NB4 (cell line): Measurements from ENCODE around the gene ZNF506.
"Not testable (repeated sequence)": the region's sequence is repeated elsewhere in the genome, so short reads cannot be mapped to it uniquely, and the experiment has no call there.

Experiments used
- DNase-seq: peaks from one replicate; pipeline ENCODE4 v3.0.0; 2010; ENCODE audit warnings: low read depth
- H3K4me3 ChIP-seq: one replicate; pipeline ENCODE4 v1.5.1; 2011; ENCODE audit warnings: mild to moderate bottlenecking, low read depth, low read length, moderate library complexity
- CTCF ChIP-seq: IDR thresholded peaks from one replicate; pipeline ENCODE4 v1.5.1; 2012; ENCODE audit warnings: low read depth, low read length
- MAX ChIP-seq: IDR thresholded peaks from 2 replicates; pipeline ENCODE4 v1.6.1; 2011; ENCODE audit warnings: low read depth, low read length
- MYC ChIP-seq: IDR thresholded peaks from 2 replicates; pipeline ENCODE4 v1.6.1; 2011; ENCODE audit warnings: low read depth, low read length
- POLR2A ChIP-seq: IDR thresholded peaks from 2 replicates; pipeline ENCODE4 v1.6.1; 2011; ENCODE audit warnings: mild to moderate bottlenecking; ENCODE audit not compliant: insufficient read length; ENCODE audit errors: extremely low read depth

Gene ZNF506

GRCh38 chr19:19746286-19747213 is 75.0 kb downstream of the ZNF506 start:
- no peak overlapping the region for H3K4me3 ChIP-seq
- no peak for DNase-seq
- TF ChIP-seq MYC: no peak
- no peak for TF ChIP-seq POLR2A
- TF ChIP-seq CTCF: no peak
- TF ChIP-seq MAX: no peak

GRCh38 chr19:19745496-19746285 is 75.9 kb downstream of the ZNF506 start:
- TF ChIP-seq POLR2A (no peak), MAX (no peak), MYC (no peak), CTCF (no peak)
- no peak overlapping the region for H3K4me3 ChIP-seq
- DNase-seq: no peak

- H3K4me3 ChIP-seq: no peak overlapping the region
- no peak for DNase-seq
- TF ChIP-seq MAX (no peak), POLR2A (no peak), MYC (no peak), CTCF (no peak)
These were observed 76.9 kb downstream of the ZNF506 start for GRCh38 chr19:19744641-19745040.

- not testable (repeated sequence) for H3K4me3 ChIP-seq, DNase-seq
These were observed 77.6 kb downstream of the ZNF506 start for GRCh38 chr19:19743921-19744320.

- no peak for TF ChIP-seq MAX
- no peak overlapping the region for H3K4me3 ChIP-seq
- no peak for DNase-seq
These were observed 78.4 kb downstream of the ZNF506 start for GRCh38 chr19:19743176-19743575.

- TF ChIP-seq POLR2A: no peak
- no peak for TF ChIP-seq CTCF
- TF ChIP-seq MYC: no peak
- no peak for TF ChIP-seq MAX
- no peak for DNase-seq
- no peak overlapping the region for H3K4me3 ChIP-seq
These were observed 78.8 kb downstream of the ZNF506 start for GRCh38 chr19:19742773-19743172.
